OCI-LY7 (cell line): ENCODE measurements around the gene UMAD1.

Experiments used
- EZH2phosphoT487 ChIP-seq: fragments of 200-600 bp; sonication (generic); IDR thresholded peaks from 2 replicates; pipeline ENCODE4 v1.6.1; 2018; ENCODE audit warnings: low read depth, borderline replicate concordance, mild to moderate bottlenecking, mixed run types, antibody characterized with exemption, low read length, moderate library complexity, mixed read lengths
- TF ChIP-seq, protein P1 (sequence below): fragments of 200-600 bp; sonication (generic); conservative IDR thresholded peaks from 2 replicates; pipeline ENCODE4 v1.5.1; 2014; ENCODE audit warnings: mild to moderate bottlenecking, antibody characterized with exemption, low read length, moderate library complexity, mixed read lengths

DNA sequence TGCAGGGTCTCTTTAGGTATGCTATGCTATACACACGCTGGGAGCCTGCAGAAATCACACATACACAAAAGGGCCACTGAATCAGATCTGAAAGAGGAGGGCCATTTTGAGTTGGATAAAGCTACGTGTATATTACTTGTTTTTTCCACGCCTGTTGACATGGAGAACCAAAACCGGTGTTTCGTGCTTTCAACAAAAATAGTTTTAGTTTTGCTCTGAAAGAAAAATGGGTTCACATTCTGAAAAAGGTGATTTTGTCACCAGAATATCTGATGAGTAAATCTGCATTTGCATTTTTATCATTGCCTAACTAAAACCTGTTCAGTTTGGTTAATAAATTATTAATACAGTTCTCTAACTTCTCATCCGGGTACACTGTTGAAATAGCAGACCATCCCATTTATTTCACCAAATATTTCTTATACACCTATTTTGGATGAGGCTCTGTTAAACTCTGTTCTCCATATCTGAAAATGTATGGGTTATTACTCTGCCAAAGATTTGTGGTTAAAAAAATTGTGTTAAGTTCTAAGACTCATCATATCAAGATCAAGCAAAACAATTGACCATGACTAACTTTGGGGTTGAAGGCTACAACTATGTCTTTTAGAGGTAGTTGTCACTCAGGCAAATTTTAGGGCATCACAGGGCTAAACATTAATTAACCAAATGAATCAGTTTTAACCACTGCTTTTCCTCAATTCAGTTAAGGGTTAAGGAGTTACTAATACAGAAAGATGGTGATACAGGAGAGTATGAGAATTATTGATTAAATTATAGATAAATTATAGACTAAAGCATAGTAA, 179.1 kb downstream of the UMAD1 start:
- TF ChIP-seq EZH2phosphoT487 = no peak
- TF ChIP-seq, protein P1, sequence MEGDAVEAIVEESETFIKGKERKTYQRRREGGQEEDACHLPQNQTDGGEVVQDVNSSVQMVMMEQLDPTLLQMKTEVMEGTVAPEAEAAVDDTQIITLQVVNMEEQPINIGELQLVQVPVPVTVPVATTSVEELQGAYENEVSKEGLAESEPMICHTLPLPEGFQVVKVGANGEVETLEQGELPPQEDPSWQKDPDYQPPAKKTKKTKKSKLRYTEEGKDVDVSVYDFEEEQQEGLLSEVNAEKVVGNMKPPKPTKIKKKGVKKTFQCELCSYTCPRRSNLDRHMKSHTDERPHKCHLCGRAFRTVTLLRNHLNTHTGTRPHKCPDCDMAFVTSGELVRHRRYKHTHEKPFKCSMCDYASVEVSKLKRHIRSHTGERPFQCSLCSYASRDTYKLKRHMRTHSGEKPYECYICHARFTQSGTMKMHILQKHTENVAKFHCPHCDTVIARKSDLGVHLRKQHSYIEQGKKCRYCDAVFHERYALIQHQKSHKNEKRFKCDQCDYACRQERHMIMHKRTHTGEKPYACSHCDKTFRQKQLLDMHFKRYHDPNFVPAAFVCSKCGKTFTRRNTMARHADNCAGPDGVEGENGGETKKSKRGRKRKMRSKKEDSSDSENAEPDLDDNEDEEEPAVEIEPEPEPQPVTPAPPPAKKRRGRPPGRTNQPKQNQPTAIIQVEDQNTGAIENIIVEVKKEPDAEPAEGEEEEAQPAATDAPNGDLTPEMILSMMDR = no peak
